Skeletal muscle tissue (tissue), 4 donors: ENCODE data around the gene OR6Q1. TPM values are rescaled to one million over a fixed set of nuclear protein-coding genes. Genes with fewer than 3 reads are reported as not detected.

Experiments
- H3K27ac ChIP-seq: one replicate; pipeline ENCODE4 v1.7.0; 2013; ENCODE audit warnings: mild to moderate bottlenecking, low read depth, low read length, inconsistent platforms
- H3K27me3 ChIP-seq, 3 donors: one replicate each; pipeline ENCODE4 v1.7.0; 2013; ENCODE audit warnings: low read length in 3 of 3; ENCODE audit not compliant: control insufficient read depth in 3 of 3, insufficient read depth in 3 of 3
- H3K36me3 ChIP-seq, 3 donors: one replicate each; pipeline ENCODE4 v1.7.0; 2013; ENCODE audit warnings: low read length in 3 of 3; ENCODE audit not compliant: control insufficient read depth in 3 of 3, insufficient read depth in 3 of 3
- H3K4me1 ChIP-seq, 3 donors: one replicate each; pipeline ENCODE4 v1.7.0; 2013; ENCODE audit warnings: low read length in 3 of 3, mild to moderate bottlenecking in 3 of 3; ENCODE audit not compliant: control insufficient read depth in 3 of 3, insufficient read depth in 3 of 3
- H3K4me3 ChIP-seq, 3 donors: one replicate each; pipeline ENCODE4 v1.7.0; 2013; ENCODE audit warnings: low read length in 3 of 3
- H3K9ac ChIP-seq, 3 donors: one replicate each; pipeline ENCODE4 v1.7.0; 2013; ENCODE audit warnings: low read length in 3 of 3, mild to moderate bottlenecking in 3 of 3, moderate library complexity in 2 of 3, low read depth in 1 of 3
- H3K9me3 ChIP-seq, 3 donors: one replicate each; pipeline ENCODE4 v1.7.0; 2013; ENCODE audit warnings: low read length in 3 of 3; ENCODE audit not compliant: control insufficient read depth in 3 of 3
- total RNA-seq: library from RNA; depleted of rRNA; stranded (reverse); fragments of >200 nt; gene quantifications from one replicate; pipeline ENCODE4 v1.2.3, GENCODE V29; 2014
- donor health status: Osteomylitis.

OR6Q1 gene
- total RNA-seq, 1 donor from 2014 or later = not detected

DNA sequence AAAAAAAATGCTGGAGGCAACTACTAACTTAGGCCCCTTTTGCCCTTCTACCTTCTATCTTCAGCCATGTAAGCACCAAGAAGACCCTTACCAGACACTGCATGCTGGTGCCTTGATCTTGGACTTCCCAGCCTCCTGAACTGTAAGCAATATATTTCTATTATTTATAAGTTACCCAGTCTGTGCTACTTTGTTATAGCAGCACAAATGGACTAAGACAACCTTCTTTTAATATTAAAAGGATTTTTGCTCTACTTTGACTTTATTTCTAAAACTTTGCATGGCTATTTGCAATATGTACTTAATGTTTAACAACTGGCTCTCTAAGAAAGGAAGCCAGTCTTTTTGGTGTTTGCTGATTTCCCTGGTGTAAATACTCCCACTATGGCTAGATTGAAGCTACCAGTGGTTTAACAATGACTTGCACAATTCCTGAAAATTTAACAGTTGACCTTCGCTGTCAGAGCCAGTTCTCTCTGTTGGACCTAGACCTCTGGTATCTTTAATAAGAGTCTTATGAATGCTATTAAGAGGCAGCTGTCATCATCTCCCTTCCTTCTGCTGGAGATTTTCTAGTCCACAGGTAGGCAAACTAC lies 25.2 kb downstream of the OR6Q1 start:
- H3K27me3 ChIP-seq = no peaks in the 10 kb centered on the region
- no peak overlapping the region for H3K27ac ChIP-seq
- H3K9me3 ChIP-seq = no peaks in the 10 kb centered on the region
- no peak overlapping the region for H3K4me3 ChIP-seq
- no peaks in the 10 kb centered on the region for H3K36me3 ChIP-seq
- H3K4me1 ChIP-seq = peaks cover 4 to 11% (median 10%) of the 10 kb centered on the region in 3 donors
- no peak overlapping the region for H3K9ac ChIP-seq

DNA sequence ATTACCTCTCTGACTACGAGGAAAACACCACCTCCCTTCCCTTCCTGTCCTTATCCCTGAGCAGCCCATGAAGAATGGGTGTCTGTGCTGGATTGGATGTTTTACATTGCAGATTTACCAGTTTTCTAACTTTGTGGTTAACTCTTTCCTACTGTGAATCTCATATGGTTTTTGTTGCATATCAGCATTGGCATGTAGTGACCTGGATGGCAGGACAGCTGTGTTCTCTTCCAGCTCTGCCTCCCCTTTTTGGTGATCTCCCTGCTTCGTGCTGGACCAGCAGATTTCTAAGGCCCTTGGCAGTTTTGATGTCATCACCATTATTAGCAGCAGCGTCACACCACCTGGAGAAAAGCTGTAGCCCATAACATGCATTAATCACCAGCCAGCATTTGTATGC lies 26.7 kb downstream of the OR6Q1 start:
- Histone ChIP-seq H3K27ac (no peak overlapping the region), H3K9ac (no peak overlapping the region), H3K4me3 (no peak overlapping the region), H3K27me3 (no peaks in the 10 kb centered on the region), H3K4me1 (peaks cover 4 to 11% (median 10%) of the 10 kb centered on the region in 3 donors), H3K36me3 (no peaks in the 10 kb centered on the region), H3K9me3 (no peaks in the 10 kb centered on the region)

DNA sequence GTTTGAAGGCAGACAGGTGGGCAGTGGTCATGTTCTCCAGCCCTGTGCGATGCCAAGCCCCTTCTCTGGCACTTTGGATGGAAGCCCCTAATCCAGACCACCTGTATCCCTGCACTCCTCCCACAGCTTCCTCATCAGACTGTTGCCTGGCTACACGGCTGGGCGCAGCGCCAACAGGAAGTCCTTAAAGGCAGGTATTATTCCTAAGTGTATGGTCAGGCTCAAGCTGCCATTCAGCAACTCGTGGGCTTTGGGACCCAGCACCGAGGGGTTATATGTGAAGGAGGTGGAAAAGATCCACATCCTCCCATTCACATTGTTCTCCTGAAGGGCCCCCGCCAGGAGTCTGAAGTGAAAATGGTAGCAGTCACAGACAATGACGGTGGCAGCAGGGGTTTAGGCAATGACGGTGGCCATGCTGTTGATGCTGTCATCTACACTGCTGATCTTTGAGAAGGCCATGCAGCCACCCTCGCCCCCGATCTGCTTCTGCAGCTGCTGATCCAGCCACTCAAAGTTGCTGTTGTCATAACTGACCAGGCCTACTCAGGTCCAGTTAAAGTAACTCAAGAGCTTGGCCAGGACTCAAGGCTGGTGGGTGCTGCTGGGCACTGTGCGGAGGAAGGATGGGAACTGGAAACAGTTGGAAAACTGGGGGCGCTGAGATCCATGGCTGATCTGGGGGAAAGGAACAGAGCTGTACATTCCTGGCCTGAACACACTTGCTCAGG lies 27.7 kb downstream of the OR6Q1 start:
- no peak overlapping the region for H3K9ac ChIP-seq
- no peaks in the 10 kb centered on the region for H3K9me3 ChIP-seq
- no peak overlapping the region for H3K4me3 ChIP-seq
- H3K36me3 ChIP-seq = no peaks in the 10 kb centered on the region
- H3K27ac ChIP-seq = no peak overlapping the region
- no peaks in the 10 kb centered on the region for H3K27me3 ChIP-seq
- H3K4me1 ChIP-seq = peaks cover 4 to 11% (median 10%) of the 10 kb centered on the region in 3 donors

DNA sequence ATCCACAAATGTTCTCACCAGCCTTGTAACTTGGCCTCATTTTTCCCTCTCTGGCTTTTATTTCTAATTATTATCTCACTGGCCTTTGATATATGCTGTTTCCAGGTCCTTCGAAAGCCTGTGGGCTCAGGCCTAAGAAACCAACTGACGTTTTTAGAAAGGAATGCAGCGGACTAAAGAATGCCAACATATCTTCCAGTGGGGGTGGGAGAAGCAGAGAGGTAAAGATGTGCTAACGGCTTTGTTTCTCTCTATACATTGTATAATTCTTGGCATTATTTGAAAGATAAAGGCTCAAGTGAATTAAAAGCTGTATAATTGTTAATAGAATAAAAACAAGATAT lies 28.2 kb downstream of the OR6Q1 start:
- Histone ChIP-seq H3K36me3 (no peaks in the 10 kb centered on the region), H3K4me3 (no peak overlapping the region), H3K9ac (no peak overlapping the region), H3K9me3 (no peaks in the 10 kb centered on the region), H3K27me3 (no peaks in the 10 kb centered on the region), H3K4me1 (peaks cover 4 to 11% (median 10%) of the 10 kb centered on the region in 3 donors), H3K27ac (no peak overlapping the region)

DNA sequence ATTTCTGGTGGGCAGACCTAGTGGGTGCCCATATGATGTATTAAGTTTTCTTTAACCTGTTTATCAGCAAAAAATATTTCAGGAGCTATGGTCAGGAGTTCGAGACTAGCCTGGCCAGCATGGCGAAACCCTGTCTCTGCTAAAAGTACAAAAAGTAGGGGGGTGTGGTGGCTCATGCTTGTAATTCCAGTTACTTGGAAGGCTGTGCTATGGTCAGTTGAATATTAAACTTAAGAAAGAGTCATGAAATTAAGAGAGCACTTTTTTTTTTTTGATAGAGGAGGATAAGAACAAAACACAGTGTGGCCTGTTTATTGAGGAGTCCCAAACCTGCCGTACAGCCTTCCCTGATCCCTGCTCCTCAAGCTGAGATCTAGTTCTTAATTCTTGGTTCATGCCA lies 29.8 kb downstream of the OR6Q1 start:
- H3K9me3 ChIP-seq = no peaks in the 10 kb centered on the region
- no peak overlapping the region for H3K9ac ChIP-seq
- H3K4me1 ChIP-seq = peaks cover 4 to 11% (median 10%) of the 10 kb centered on the region in 3 donors
- no peaks in the 10 kb centered on the region for H3K36me3 ChIP-seq
- H3K27me3 ChIP-seq = peaks cover 0 to 3% (median 0%) of the 10 kb centered on the region in 3 donors
- no peak overlapping the region for H3K27ac ChIP-seq
- H3K4me3 ChIP-seq = no peak overlapping the region

DNA sequence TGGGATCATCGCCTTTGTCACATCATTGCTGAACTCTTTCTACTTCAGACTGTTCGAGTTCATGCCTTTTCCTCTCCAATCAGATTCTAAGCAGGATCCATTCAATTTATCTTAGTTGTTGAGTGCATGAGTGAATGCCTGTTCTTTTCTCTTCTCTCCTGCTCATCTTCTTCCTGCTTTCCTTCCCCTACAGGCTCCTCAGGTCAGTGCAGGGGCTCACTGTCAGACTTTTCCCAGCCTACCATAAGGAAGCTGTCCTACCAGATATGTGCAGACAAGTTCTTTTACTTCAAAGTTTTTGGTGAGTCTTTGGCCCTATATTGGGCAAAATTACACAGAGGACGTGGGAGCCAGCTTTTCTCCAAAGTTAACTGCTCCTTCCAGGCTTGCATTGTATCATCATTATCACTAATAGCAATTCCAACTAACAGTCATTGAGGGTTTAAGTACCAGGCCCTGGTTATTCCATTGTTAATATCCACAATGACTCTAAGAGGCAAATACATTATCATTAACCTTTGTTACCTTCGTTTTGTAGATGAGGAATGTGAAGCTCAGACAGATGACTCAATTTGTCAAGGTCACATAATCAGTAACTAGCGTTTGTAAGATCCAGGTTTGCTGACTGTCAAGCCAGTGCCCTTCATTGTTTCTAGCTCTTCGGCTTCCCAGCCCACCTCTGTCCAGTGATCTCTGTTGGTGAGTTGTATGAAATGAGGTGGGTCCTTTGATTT lies 30.4 kb downstream of the OR6Q1 start:
- Histone ChIP-seq H3K9me3 (no peaks in the 10 kb centered on the region), H3K27me3 (peaks cover 0 to 3% (median 0%) of the 10 kb centered on the region in 3 donors), H3K27ac (no peak overlapping the region), H3K4me3 (no peak overlapping the region), H3K9ac (no peak overlapping the region), H3K4me1 (peaks cover 4 to 11% (median 10%) of the 10 kb centered on the region in 3 donors), H3K36me3 (no peaks in the 10 kb centered on the region)

DNA sequence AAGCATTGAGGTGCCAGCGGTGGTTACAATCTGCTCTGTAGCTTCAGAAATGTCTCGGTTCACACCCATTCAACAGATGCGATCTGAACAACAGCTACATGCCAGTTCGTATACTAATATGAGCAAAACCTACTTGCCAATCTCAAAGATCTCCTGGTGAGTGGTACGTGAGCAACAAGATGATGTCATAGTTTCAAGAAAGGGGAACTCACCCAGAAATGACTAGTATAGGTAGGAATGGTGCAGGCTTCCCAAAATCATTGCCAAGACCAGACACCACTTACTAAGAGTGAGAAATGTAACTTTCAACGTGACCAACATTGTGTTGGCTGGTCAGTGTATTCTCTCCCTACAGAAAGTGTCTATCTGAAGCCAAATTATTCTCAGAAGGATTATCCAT lies 31.1 kb downstream of the OR6Q1 start:
- Histone ChIP-seq H3K9ac (no peak overlapping the region), H3K36me3 (no peaks in the 10 kb centered on the region), H3K27me3 (peaks cover 0 to 3% (median 0%) of the 10 kb centered on the region in 3 donors), H3K4me3 (no peak overlapping the region), H3K9me3 (no peaks in the 10 kb centered on the region), H3K4me1 (peaks cover 4 to 11% (median 10%) of the 10 kb centered on the region in 3 donors), H3K27ac (no peak overlapping the region)

DNA sequence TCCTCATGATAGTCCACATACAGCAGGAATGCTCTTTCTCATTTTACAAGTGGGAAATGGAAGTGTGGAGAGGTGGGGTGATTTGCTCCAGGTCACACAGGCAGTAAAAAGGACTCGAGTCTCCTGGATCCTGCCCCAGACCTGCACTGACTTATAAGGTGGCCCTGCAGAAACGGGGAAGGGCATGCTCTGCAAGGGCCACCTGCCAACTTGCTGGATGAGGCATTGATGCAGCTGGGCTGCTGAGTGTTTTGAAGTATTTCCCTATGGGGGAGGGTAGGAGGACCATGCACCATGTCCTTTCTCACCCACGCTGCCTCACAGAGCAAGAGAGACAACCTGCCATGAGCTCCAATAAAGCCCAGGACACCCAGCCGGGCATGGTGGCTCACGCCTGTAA lies 36.9 kb downstream of the OR6Q1 start:
- no peak overlapping the region for H3K9ac ChIP-seq
- H3K9me3 ChIP-seq = no peaks in the 10 kb centered on the region
- no peaks in the 10 kb centered on the region for H3K4me1 ChIP-seq
- peaks cover 0 to 3% (median 0%) of the 10 kb centered on the region in 3 donors for H3K27me3 ChIP-seq
- H3K36me3 ChIP-seq = no peaks in the 10 kb centered on the region
- H3K27ac ChIP-seq = no peak overlapping the region
- H3K4me3 ChIP-seq = no peak overlapping the region

DNA sequence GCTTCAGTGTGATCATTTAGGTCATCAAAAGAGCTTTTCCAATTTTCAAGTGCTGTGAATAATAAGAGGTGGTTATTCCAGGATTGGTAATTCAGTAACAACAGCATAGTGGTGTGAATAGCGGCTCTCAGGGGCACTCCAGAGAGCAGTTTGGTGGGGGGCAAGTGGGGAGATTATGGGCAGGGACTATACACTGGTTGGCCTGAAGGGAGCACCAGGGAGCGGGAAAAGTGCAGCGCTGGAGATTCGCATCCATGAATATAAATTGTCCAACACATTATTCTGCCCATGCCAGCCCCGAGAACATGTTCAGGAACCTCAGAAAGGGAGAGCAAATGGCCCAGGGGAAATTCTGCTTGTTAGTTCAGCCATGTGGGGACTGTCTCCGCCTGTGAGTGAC lies 37.9 kb downstream of the OR6Q1 start:
- no peak overlapping the region for H3K9ac ChIP-seq
- H3K27me3 ChIP-seq = peaks cover 0 to 3% (median 0%) of the 10 kb centered on the region in 3 donors
- no peak overlapping the region for H3K27ac ChIP-seq
- H3K4me3 ChIP-seq = no peak overlapping the region
- H3K9me3 ChIP-seq = no peaks in the 10 kb centered on the region
- no peaks in the 10 kb centered on the region for H3K36me3 ChIP-seq
- no peaks in the 10 kb centered on the region for H3K4me1 ChIP-seq

DNA sequence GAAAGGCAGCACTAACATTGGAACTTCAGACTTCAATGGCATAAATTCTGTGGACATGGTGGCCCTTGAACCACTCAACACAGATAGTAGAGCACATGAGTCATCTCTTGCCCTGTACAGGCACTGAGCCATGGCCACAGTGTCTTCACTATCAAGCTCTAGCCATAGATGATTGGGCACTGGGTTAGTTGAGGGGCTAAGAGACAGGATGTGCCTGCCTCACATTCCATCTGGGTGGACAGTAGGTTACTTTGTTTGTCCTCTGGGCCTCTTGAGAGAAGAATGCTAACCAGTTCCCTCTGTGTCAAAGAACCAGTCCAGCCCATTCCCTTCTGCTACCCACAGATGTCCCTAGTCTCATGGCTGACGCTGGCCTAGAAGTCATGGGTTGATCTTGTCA lies 39.8 kb downstream of the OR6Q1 start:
- Histone ChIP-seq H3K4me1 (no peaks in the 10 kb centered on the region), H3K27ac (no peak overlapping the region), H3K9ac (no peak overlapping the region), H3K9me3 (no peaks in the 10 kb centered on the region), H3K36me3 (no peaks in the 10 kb centered on the region), H3K4me3 (no peak overlapping the region), H3K27me3 (no peaks in the 10 kb centered on the region)
